Activated B cell treated with CpG ODN at 0.5 μM for 24 hours (primary cell): ENCODE results near the gene TMEM116. TPM values are rescaled to one million over a fixed set of nuclear protein-coding genes. Genes with fewer than 3 reads are reported as not detected.

ENCODE experiments used
- ATAC-seq: fragments of 200-7000 bp; cut with Tn5 transposase; one replicate; pipeline ENCODE4 v1.10.0; 2021; ENCODE audit warnings: low read depth, mild to moderate bottlenecking, moderate library complexity
- CTCF ChIA-PET: fragments of 350-600 bp; sonication (Branson Sonifier 250); formaldehyde crosslinking; loops from one replicate; lab custom pipeline; 2021; ENCODE audit warnings: antibody characterized with exemption; lab: Charles Lee
- POLR2A ChIA-PET: fragments of 350-600 bp; sonication (Branson Sonifier 250); formaldehyde crosslinking; loops from one replicate; lab custom pipeline; 2021; ENCODE audit warnings: antibody characterized with exemption; lab: Charles Lee
- DNase-seq: peaks from one replicate; pipeline ENCODE4 v3.0.0; 2022
- H3K27ac Mint-ChIP-seq: one replicate; pipeline ENCODE4 v1.8.0; 2020; ENCODE audit warnings: mixed read lengths
- H3K27me3 Mint-ChIP-seq: one replicate; pipeline ENCODE4 v1.8.0; 2021; ENCODE audit warnings: mixed read lengths
- H3K36me3 Mint-ChIP-seq: one replicate; pipeline ENCODE4 v1.8.0; 2021; ENCODE audit warnings: low read depth, mixed read lengths
- H3K4me1 Mint-ChIP-seq: one replicate; pipeline ENCODE4 v1.8.0; 2021; ENCODE audit warnings: mixed read lengths
- H3K4me3 Mint-ChIP-seq: one replicate; pipeline ENCODE4 v1.8.0; 2020; ENCODE audit warnings: mild to moderate bottlenecking, mixed read lengths
- H3K9me3 Mint-ChIP-seq: one replicate; pipeline ENCODE4 v1.8.0; 2020; ENCODE audit warnings: mixed read lengths
- intact Hi-C: fragments of 100-400 bp; cut with micrococcal nuclease; formaldehyde crosslinking; loops from one replicate; pipeline ENCODE4 v1.15.1; 2024
- total RNA-seq: library from RNA; stranded (reverse); gene quantifications from 2 replicates; pipeline ENCODE4 v1.2.3, GENCODE V29; 2022
- TF ChIP-seq, protein P1 (sequence below): fragments of 200-600 bp; IDR thresholded peaks from one replicate; pipeline ENCODE4 v1.8.0; 2022; ENCODE audit warnings: antibody characterized with exemption, mild to moderate bottlenecking

TMEM116 gene
- total RNA-seq, 1 donor from 2014 or later: 10.5 TPM

DNA sequence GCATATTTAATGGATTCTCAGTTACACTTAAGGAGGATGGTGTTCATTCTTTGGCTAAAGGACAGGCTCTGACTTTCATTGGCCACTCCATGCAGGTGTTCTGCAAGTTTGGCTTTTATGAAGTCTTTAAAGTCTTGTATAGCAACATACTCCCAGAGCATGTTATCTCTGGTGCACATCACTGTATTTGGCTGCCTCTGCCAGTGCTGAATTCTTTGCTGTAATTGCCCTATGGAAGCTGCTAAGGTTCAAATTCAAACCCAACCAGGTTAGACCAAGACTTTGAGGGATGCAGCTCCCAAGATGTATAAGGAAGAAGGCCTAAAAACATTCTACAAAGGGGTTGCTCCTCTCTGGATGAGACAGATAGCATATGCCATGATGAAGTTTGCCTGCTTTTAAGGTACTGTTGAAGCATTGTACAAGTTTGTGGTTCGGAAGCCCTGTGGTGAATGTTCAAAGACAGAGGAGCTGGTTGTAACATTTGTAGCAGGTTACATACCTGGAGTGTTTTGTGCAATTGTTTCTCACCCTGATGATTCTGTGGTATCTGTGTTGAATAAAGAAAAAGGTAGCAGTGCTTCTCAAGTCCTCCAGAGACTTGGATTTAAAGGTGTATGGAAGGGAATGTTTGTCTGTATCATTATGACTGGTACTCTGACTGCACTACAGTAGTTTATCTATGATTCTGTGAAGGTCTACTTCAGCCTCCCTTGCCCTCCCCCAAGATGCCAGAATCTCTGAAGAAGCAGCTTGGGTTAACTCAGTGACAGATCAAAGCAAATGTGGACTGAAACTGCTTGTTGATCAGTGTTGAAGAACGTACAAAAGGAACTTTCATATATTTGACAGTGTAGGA lies 19.4 kb downstream of the TMEM116 start:
- H3K4me1 Mint-ChIP-seq: peaks cover 46% of the 10 kb centered on the region
- H3K27ac Mint-ChIP-seq: no peak overlapping the region
- POLR2A ChIA-PET: interaction anchor here (0.6 to 4.0 kb wide), 4 partner anchors 15 to 350 kb away, joined by 3 to 52 read pairs (median 4); partner anchors contain the start of genes ERP29, NAA25 and TMEM116
- intact Hi-C loops: loop anchor here (1.0 to 5.0 kb wide), 3 partner anchors 9 to 46 kb away; no protein-coding TSS in a partner anchor
- H3K4me3 Mint-ChIP-seq: peak overlapping the region; percentile 77
- peaks cover 11% of the 10 kb centered on the region for H3K27me3 Mint-ChIP-seq
- H3K36me3 Mint-ChIP-seq: peaks cover 2% of the 10 kb centered on the region
- ATAC-seq (peak; percentile 37), DNase-seq (no peak)
- TF ChIP-seq, protein P1, sequence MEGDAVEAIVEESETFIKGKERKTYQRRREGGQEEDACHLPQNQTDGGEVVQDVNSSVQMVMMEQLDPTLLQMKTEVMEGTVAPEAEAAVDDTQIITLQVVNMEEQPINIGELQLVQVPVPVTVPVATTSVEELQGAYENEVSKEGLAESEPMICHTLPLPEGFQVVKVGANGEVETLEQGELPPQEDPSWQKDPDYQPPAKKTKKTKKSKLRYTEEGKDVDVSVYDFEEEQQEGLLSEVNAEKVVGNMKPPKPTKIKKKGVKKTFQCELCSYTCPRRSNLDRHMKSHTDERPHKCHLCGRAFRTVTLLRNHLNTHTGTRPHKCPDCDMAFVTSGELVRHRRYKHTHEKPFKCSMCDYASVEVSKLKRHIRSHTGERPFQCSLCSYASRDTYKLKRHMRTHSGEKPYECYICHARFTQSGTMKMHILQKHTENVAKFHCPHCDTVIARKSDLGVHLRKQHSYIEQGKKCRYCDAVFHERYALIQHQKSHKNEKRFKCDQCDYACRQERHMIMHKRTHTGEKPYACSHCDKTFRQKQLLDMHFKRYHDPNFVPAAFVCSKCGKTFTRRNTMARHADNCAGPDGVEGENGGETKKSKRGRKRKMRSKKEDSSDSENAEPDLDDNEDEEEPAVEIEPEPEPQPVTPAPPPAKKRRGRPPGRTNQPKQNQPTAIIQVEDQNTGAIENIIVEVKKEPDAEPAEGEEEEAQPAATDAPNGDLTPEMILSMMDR: no peak
- no peaks in the 10 kb centered on the region for H3K9me3 Mint-ChIP-seq
- CTCF ChIA-PET: interaction anchor here (1.0 to 1.5 kb wide), 2 partner anchors 19 to 21 kb away, joined by 4 to 5 read pairs; partner anchors contain the start of genes ERP29 and TMEM116

DNA sequence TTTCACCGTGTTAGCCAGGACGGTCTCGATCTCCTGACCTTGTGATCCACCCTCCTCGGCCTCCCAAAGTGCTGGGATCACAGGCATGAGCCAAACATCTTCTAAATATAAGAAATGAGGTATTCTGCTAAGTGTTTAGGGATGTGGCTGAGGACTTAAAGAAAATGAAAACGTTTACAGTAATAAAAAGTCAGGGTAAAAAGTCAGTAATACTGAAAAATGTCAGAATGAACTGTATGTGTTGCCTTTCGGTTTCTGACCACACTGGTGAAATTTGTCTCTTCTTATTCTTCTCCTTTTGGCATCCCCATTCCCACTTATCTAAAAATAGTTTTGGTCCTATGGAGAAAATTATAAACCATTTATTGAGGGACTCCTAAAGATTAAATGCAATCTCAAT lies 20.5 kb downstream of the TMEM116 start:
- peak overlapping the region; percentile 35 for H3K4me3 Mint-ChIP-seq

DNA sequence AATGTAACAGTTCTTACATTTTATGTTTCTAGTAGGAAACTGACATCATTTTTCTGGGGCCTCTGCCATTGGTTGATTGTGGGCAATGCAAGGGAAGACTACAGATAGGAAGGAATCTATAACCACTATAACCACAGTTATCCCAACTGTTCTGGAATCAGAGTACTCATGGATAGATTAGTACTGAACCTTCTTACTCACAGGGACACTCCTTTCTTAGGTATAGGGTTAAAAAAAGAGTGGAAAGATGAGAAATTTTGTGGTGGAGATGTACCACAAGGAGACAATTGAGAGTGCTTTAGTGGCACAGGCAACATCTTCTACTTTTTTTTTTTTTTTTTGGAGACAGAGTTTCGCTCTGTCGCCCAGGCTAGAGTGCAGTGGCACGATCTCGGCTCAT lies 21.0 kb downstream of the TMEM116 start:
- Mint-ChIP-seq H3K27ac (no peak overlapping the region), H3K4me3 (peak overlapping the region; percentile 35), H3K4me1 (peaks cover 46% of the 10 kb centered on the region)

More for the DNA sequence above, 20.5 kb downstream of the TMEM116 start:
- no peaks in the 10 kb centered on the region for H3K9me3 Mint-ChIP-seq
- DNase-seq: no peak
- H3K4me1 Mint-ChIP-seq: peaks cover 46% of the 10 kb centered on the region
- peaks cover 12% of the 10 kb centered on the region for H3K27me3 Mint-ChIP-seq
- no peak for ATAC-seq
- no peak overlapping the region for H3K27ac Mint-ChIP-seq
- TF ChIP-seq, protein P1: no peak
- ChIA-PET POLR2A (interaction anchor here (0.6 to 4.0 kb wide), 2 partner anchors 16 to 21 kb away, joined by 4 to 52 read pairs; partner anchors contain the start of genes ERP29 and TMEM116), CTCF (no interaction called here)
- H3K36me3 Mint-ChIP-seq: peaks cover 7% of the 10 kb centered on the region
- intact Hi-C loops: loop anchor here (5.0 kb wide), 1 partner anchor 45 kb away; no protein-coding TSS in a partner anchor

DNA sequence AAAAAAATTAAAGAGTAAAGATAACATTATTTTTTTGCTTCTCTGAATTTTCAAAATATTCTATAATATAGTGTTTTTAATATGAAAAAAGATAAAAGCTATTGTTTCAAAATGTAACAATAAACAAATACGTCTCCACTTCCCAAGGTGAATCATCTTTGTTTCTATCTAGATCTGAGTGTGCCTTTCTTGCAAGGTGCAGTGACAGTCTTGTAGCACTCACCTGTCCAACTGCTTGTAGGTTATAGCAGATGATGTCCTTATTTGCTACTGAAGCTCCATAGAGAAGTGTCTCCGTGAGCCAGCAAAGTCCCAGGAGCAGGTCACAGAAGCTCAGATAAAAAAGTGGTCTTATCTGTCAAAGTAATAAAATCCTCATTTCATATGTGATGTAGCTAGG lies 21.4 kb downstream of the TMEM116 start:
- CTCF ChIA-PET: no interaction called here
- peaks cover 7% of the 10 kb centered on the region for H3K36me3 Mint-ChIP-seq
- H3K4me3 Mint-ChIP-seq: no peak overlapping the region
- DNase-seq (no peak), ATAC-seq (no peak)
- H3K27me3 Mint-ChIP-seq: peaks cover 9% of the 10 kb centered on the region
- no peaks in the 10 kb centered on the region for H3K9me3 Mint-ChIP-seq
- POLR2A ChIA-PET: interaction anchor here (0.6 to 0.7 kb wide), 2 partner anchors 11 to 23 kb away, joined by 4 to 6 read pairs; no protein-coding TSS in a partner anchor
- intact Hi-C loops: loop anchor here (5.0 kb wide), 1 partner anchor 44 kb away; no protein-coding TSS in a partner anchor
- peaks cover 46% of the 10 kb centered on the region for H3K4me1 Mint-ChIP-seq
- H3K27ac Mint-ChIP-seq: no peak overlapping the region
- TF ChIP-seq, protein P1: no peak

More for the DNA sequence above, 21.0 kb downstream of the TMEM116 start:
- H3K27me3 Mint-ChIP-seq: peaks cover 11% of the 10 kb centered on the region
- H3K36me3 Mint-ChIP-seq: peaks cover 7% of the 10 kb centered on the region
- ATAC-seq: peak; percentile 28
- ChIA-PET CTCF (no interaction called here), POLR2A (interaction anchor here (0.6 kb wide), 1 partner anchor 10 kb away, joined by 4 read pairs; no protein-coding TSS in a partner anchor)
- intact Hi-C loops: loop anchor here (5.0 kb wide), 1 partner anchor 45 kb away; no protein-coding TSS in a partner anchor
- TF ChIP-seq, protein P1: no peak
- no peaks in the 10 kb centered on the region for H3K9me3 Mint-ChIP-seq
- no peak for DNase-seq

DNA sequence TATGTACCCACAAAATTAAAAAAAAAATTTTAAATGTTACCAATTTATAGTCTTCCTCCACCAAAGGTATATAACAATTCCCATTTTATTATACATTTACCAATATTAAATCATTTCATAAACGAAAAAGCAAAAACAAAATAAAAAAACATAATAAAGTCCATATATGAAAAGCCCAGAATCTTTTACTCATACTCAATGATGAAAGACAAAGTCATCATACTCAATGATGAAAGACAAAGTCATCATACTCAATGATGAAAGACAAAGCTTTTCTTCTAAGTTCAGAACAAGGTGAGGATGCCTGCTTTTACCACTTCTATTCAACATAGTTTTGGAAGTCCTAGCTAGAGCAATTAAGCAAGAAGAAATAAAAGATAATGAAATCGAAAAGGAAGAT lies 28.1 kb downstream of the TMEM116 start:
- TF ChIP-seq, protein P1: no peak

More for the DNA sequence above, 28.1 kb downstream of the TMEM116 start:
- no peak for DNase-seq
- Mint-ChIP-seq H3K36me3 (peaks cover 7% of the 10 kb centered on the region), H3K9me3 (no peaks in the 10 kb centered on the region), H3K27me3 (peaks cover 2% of the 10 kb centered on the region), H3K27ac (no peak overlapping the region), H3K4me1 (no peaks in the 10 kb centered on the region), H3K4me3 (no peak overlapping the region)
- ChIA-PET POLR2A (no interaction called here), CTCF (no interaction called here)
- no peak for ATAC-seq
- intact Hi-C loops: no loop called here
